OCI-LY1 (cell line): ENCODE data around the gene ZNF785.

ENCODE experiments used
- H2AFZ ChIP-seq: fragments of 200-600 bp; sonication (generic), shearing (Covaris generic); 2 replicates; pipeline ENCODE4 v1.6.0; 2014; ENCODE audit warnings: antibody characterized with exemption, mild to moderate bottlenecking, low read length
- H3F3A ChIP-seq: fragments of 200-600 bp; sonication (generic), shearing (Covaris generic); 2 replicates; pipeline ENCODE4 v1.6.0; 2014; ENCODE audit warnings: mild to moderate bottlenecking, antibody characterized with exemption, low read length, moderate library complexity; ENCODE audit not compliant: insufficient read depth
- H3K27ac ChIP-seq: fragments of 200-600 bp; sonication (generic); 2 replicates; pipeline ENCODE4 v1.5.1; 2014; ENCODE audit warnings: low read length, mixed run types, mild to moderate bottlenecking, low read depth; ENCODE audit not compliant: poor library complexity, severe bottlenecking
- H3K27me3 ChIP-seq: fragments of 200-600 bp; sonication (generic); 2 replicates; pipeline ENCODE4 v1.6.0; 2014; ENCODE audit warnings: antibody characterized with exemption, mild to moderate bottlenecking, low read length, moderate library complexity; ENCODE audit not compliant: insufficient read depth
- H3K36me3 ChIP-seq: fragments of 200-600 bp; sonication (generic); 2 replicates; pipeline ENCODE4 v1.6.1; 2014; ENCODE audit warnings: mild to moderate bottlenecking, antibody characterized with exemption, low read length, moderate library complexity, mixed read lengths; ENCODE audit not compliant: insufficient read depth
- H3K4me1 ChIP-seq: fragments of 200-600 bp; sonication (generic); 2 replicates; pipeline ENCODE4 v1.5.1; 2014; ENCODE audit warnings: mild to moderate bottlenecking, low read length, moderate library complexity; ENCODE audit not compliant: insufficient read depth, severe bottlenecking
- H3K4me2 ChIP-seq: fragments of 200-600 bp; sonication (generic), shearing (Covaris generic); 2 replicates; pipeline ENCODE4 v1.6.1; 2014; ENCODE audit warnings: low read length
- H3K4me3 ChIP-seq: fragments of 200-600 bp; sonication (generic); 2 replicates; pipeline ENCODE4 v1.5.1; 2014; ENCODE audit warnings: low read length, low read depth, mild to moderate bottlenecking, mixed read lengths; ENCODE audit not compliant: poor library complexity, severe bottlenecking
- H3K79me2 ChIP-seq: fragments of 200-600 bp; shearing (Covaris generic); 2 replicates; pipeline ENCODE4 v1.6.1; 2016; ENCODE audit warnings: mixed run types, low read length, mixed read lengths; ENCODE audit not compliant: insufficient read depth
- H3K9ac ChIP-seq: fragments of 200-600 bp; sonication (generic), shearing (Covaris generic); 2 replicates; pipeline ENCODE4 v1.6.1; 2014; ENCODE audit warnings: mild to moderate bottlenecking, low read length, mixed read lengths
- H3K9me2 ChIP-seq: fragments of 200-600 bp; sonication (generic), shearing (Covaris generic); 2 replicates; pipeline ENCODE4 v1.6.1; 2014; ENCODE audit warnings: low read depth, mild to moderate bottlenecking, low read length, mixed read lengths
- H3K9me3 ChIP-seq: fragments of 200-600 bp; shearing (Covaris generic); 2 replicates; pipeline ENCODE4 v1.6.1; 2014; ENCODE audit warnings: low read length, mixed read lengths
- H4K20me1 ChIP-seq: fragments of 200-600 bp; sonication (generic), shearing (Covaris generic); 2 replicates; pipeline ENCODE4 v1.6.0; 2016; ENCODE audit warnings: mild to moderate bottlenecking, low read length; ENCODE audit not compliant: insufficient read depth
- CTCF ChIP-seq: fragments of 200-600 bp; sonication (generic), shearing (Covaris generic); IDR thresholded peaks from 2 replicates; pipeline ENCODE4 v1.5.1; 2017; ENCODE audit warnings: mild to moderate bottlenecking, antibody characterized with exemption, low read length, moderate library complexity, mixed read lengths
- EZH2 ChIP-seq: fragments of 200-600 bp; sonication (generic), shearing (Covaris generic); IDR thresholded peaks from 2 replicates; pipeline ENCODE4 v1.8.0; 2017; ENCODE audit warnings: borderline replicate concordance, mixed run types, mild to moderate bottlenecking, antibody characterized with exemption, low read length, moderate library complexity, mixed read lengths

Gene ZNF785

GRCh38 chr16:30552956-30553355 lies 32.5 kb downstream of the ZNF785 start:
- H3K9ac ChIP-seq, result no peak overlapping the region

GRCh38 chr16:30551781-30552180 lies 33.7 kb downstream of the ZNF785 start:
- no peaks in the 10 kb centered on the region for H4K20me1 ChIP-seq
- TF ChIP-seq CTCF (no peak), EZH2 (no peak)
- no peak overlapping the region for H3K27ac ChIP-seq
- no peak overlapping the region for H2AFZ ChIP-seq
- H3K4me1 ChIP-seq, result peaks cover 2% of the 10 kb centered on the region
- no peaks in the 10 kb centered on the region for H3K79me2 ChIP-seq
- no peak overlapping the region for H3K4me3 ChIP-seq
- no peak overlapping the region for H3K4me2 ChIP-seq
- H3K9me2 ChIP-seq, result no peaks in the 10 kb centered on the region
- H3K9ac ChIP-seq, result no peak overlapping the region
- H3F3A ChIP-seq, result no peaks in the 10 kb centered on the region
- no peaks in the 10 kb centered on the region for H3K27me3 ChIP-seq
- H3K9me3 ChIP-seq, result no peaks in the 10 kb centered on the region
- peaks cover 41% of the 10 kb centered on the region for H3K36me3 ChIP-seq

More at GRCh38 chr16:30552956-30553355, 32.5 kb downstream of the ZNF785 start:
- Histone ChIP-seq H3K4me1 (peaks cover 7% of the 10 kb centered on the region), H4K20me1 (no peaks in the 10 kb centered on the region), H3K9me3 (no peaks in the 10 kb centered on the region), H3K9me2 (no peaks in the 10 kb centered on the region), H3K4me2 (no peak overlapping the region), H3K36me3 (peaks cover 41% of the 10 kb centered on the region), H3K27ac (no peak overlapping the region), H3K79me2 (0 out of 2 replicates have a peak, but pooled peaks cover 4% of the 10 kb centered on the region), H3F3A (no peaks in the 10 kb centered on the region), H3K27me3 (no peaks in the 10 kb centered on the region), H2AFZ (no peak overlapping the region), H3K4me3 (no peak overlapping the region)
- TF ChIP-seq CTCF, result no peak
- no peak for TF ChIP-seq EZH2

- Histone ChIP-seq H3K4me1 (no peaks in the 10 kb centered on the region), H2AFZ (no peak overlapping the region), H3K36me3 (peaks cover 13% of the 10 kb centered on the region), H3K79me2 (no peaks in the 10 kb centered on the region), H4K20me1 (no peaks in the 10 kb centered on the region), H3K9ac (no peak overlapping the region), H3K9me3 (no peaks in the 10 kb centered on the region), H3K4me2 (no peak overlapping the region), H3K4me3 (no peak overlapping the region), H3K27ac (no peak overlapping the region), H3F3A (no peaks in the 10 kb centered on the region), H3K9me2 (no peaks in the 10 kb centered on the region), H3K27me3 (no peaks in the 10 kb centered on the region)
- TF ChIP-seq CTCF, result no peak
- TF ChIP-seq EZH2, result no peak
Observed at GRCh38 chr16:30548416-30549253, 36.9 kb downstream of the ZNF785 start.
